ENCODE results near the gene OLFML2A. TPM values are rescaled to one million over a fixed set of nuclear protein-coding genes. Genes with fewer than 3 reads are reported as not detected.

The OLFML2A gene
- total RNA-seq, 4 donors from 2014 or later, result 40.7 to 64.3 (median 50.2) TPM

GRCh38 chr9:124780060-124780756 is 3.3 kb downstream of the OLFML2A start:
- Histone ChIP-seq H3K9me3 (no peaks in the 10 kb centered on the region), H3K36me3 (no peaks in the 10 kb centered on the region), H3K4me3 (replicated peaks in 1 of 3) (no peak overlapping the region), H3K27ac (peak overlapping the region; percentile 90 to 95 (median 95)), H3K4me1 (peaks cover 57 to 62% of the 10 kb centered on the region in 2 donors), H3K27me3 (no peaks in the 10 kb centered on the region)
- TF ChIP-seq POLR2A (IDR thresholded peaks at IDR 0.05) (peak in 1 of 2 donors; percentile 47), CTCF (IDR thresholded peaks at IDR 0.05) (no peak)
- peak; percentile 72 to 75 for DNase-seq
- 54 to 59% methylated on average over 10 to 14 of the region's 14 CpGs for WGBS, 2 donors
- intact Hi-C loops (cut with DNase I), result no loop called here

- Histone ChIP-seq H3K27ac (peak overlapping the region; percentile 90 to 95 (median 95)), H3K4me1 (peaks cover 57 to 62% of the 10 kb centered on the region in 2 donors)
- intact Hi-C loops (cut with DNase I), result no loop called here
Measured at GRCh38 chr9:124780757-124781151, 3.8 kb downstream of the OLFML2A start.

GRCh38 chr9:124781967-124782660 is 5.2 kb downstream of the OLFML2A start:
- no peaks in the 10 kb centered on the region for H3K36me3 ChIP-seq
- peak; percentile 29 to 35 for DNase-seq
- H3K4me3 ChIP-seq (replicated peaks in 1 of 3), result no peak overlapping the region
- H3K27me3 ChIP-seq, result no peaks in the 10 kb centered on the region
- intact Hi-C loops (cut with DNase I), result no loop called here
- H3K27ac ChIP-seq, result peak overlapping the region; percentile 90 to 95 (median 95)
- no peaks in the 10 kb centered on the region for H3K9me3 ChIP-seq
- H3K4me1 ChIP-seq, result peaks cover 54 to 62% of the 10 kb centered on the region in 2 donors
- 67 to 71% methylated on average over 3 of the region's 3 CpGs for WGBS, 2 donors
- TF ChIP-seq CTCF (IDR thresholded peaks at IDR 0.05) (no peak), POLR2A (IDR thresholded peaks at IDR 0.05) (no peak)

More at GRCh38 chr9:124780757-124781151, 3.8 kb downstream of the OLFML2A start:
- H3K4me3 ChIP-seq (replicated peaks in 1 of 3), result no peak overlapping the region
- no peaks in the 10 kb centered on the region for H3K36me3 ChIP-seq
- H3K27me3 ChIP-seq, result no peaks in the 10 kb centered on the region
- DNase-seq, result no peak
- TF ChIP-seq POLR2A (IDR thresholded peaks at IDR 0.05), result no peak
- no peak for TF ChIP-seq CTCF (IDR thresholded peaks at IDR 0.05)
- 94 to 100% methylated on average over 4 of the region's 4 CpGs for WGBS, 2 donors
- no peaks in the 10 kb centered on the region for H3K9me3 ChIP-seq

GRCh38 chr9:124782661-124783574 is 6.0 kb downstream of the OLFML2A start:
- TF ChIP-seq POLR2A (IDR thresholded peaks at IDR 0.05), result no peak
- no peak for TF ChIP-seq CTCF (IDR thresholded peaks at IDR 0.05)
- H3K27ac ChIP-seq, result peak overlapping the region; percentile 90 to 95 (median 95)
- H3K36me3 ChIP-seq, result no peaks in the 10 kb centered on the region
- peaks cover 50 to 65% of the 10 kb centered on the region in 2 donors for H3K4me1 ChIP-seq
- no peak overlapping the region for H3K4me3 ChIP-seq (replicated peaks in 1 of 3)
- no peaks in the 10 kb centered on the region for H3K27me3 ChIP-seq
- intact Hi-C loops (cut with DNase I), result no loop called here
- DNase-seq, result peak; percentile 62 to 71
- no peaks in the 10 kb centered on the region for H3K9me3 ChIP-seq
- WGBS, 2 donors, result 64 to 69% methylated on average over 10 to 12 of the region's 13 CpGs

All from thyroid gland (tissue), 4 donors.